ENCODE measurements around the gene DNAAF8. TPM values are rescaled to one million over a fixed set of nuclear protein-coding genes. Genes with fewer than 3 reads are reported as not detected.

DNAAF8 gene
- polyA plus RNA-seq, 3 donors = 0.04 to 0.36 TPM; not detected in 1

DNA sequence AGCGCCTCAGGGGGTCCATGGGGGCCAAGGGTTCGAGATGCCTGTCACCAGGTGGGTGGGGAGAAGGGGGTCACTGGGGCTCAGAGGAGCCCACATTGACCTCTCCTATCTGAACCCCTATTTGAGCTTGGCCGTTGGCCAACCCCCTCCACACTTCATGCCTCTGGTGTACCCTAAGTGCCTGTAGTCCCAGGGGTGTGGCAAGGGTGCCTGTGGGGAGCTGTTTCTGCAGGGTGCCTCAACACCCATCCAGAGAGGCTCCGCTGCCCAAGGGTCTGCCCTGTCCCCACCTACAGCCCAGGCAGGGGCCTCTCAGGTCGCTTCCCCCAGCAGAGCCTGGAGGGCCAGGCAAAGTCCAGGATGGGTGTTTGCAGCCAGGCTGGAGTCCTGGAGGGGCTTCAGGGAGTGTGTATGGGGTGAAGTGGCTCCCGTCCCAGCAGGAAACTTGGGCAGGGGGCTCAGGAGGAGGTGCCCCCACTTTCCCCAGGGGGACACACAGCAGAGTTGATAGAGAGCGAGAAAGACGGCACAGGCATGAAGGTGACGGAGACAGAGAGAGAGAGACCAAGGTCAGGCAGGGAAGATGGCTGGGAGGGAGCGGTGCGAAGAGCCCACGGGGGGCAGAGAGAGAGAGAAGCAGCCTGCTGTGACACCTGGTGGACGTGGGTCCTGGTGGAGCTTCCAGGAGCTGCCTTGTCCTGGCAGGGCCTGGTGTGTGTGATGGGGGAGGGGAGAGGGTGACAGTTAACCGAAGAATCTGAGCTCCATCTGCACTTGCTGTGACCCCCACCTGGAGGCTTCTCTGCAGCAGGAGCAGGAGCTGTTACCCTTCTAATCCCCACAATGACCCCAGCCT lies 53.5 kb downstream of the DNAAF8 start, which contains the start of gene SEPTIN12:
Gene SEPTIN12 (minus strand): TSS at position 719 of the 856 bp plus-strand sequence. CDS start 700 bp downstream, at position 19.
- no peak within 1 kb of the TSS for H2AFZ ChIP-seq (ENCODE audit: insufficient read depth, low read depth, low read length, poor library complexity, severe bottlenecking)
- no peak within 1 kb of the TSS for H3K4me2 ChIP-seq (replicated peaks; ENCODE audit: extremely low read depth, low read length, poor library complexity, severe bottlenecking)
- TF ChIP-seq, protein P1, sequence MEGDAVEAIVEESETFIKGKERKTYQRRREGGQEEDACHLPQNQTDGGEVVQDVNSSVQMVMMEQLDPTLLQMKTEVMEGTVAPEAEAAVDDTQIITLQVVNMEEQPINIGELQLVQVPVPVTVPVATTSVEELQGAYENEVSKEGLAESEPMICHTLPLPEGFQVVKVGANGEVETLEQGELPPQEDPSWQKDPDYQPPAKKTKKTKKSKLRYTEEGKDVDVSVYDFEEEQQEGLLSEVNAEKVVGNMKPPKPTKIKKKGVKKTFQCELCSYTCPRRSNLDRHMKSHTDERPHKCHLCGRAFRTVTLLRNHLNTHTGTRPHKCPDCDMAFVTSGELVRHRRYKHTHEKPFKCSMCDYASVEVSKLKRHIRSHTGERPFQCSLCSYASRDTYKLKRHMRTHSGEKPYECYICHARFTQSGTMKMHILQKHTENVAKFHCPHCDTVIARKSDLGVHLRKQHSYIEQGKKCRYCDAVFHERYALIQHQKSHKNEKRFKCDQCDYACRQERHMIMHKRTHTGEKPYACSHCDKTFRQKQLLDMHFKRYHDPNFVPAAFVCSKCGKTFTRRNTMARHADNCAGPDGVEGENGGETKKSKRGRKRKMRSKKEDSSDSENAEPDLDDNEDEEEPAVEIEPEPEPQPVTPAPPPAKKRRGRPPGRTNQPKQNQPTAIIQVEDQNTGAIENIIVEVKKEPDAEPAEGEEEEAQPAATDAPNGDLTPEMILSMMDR (IDR thresholded peaks at IDR 0.05) = no peak
- H3K36me3 Mint-ChIP-seq = no peaks in the 10 kb centered on the region
- H3K9me3 Mint-ChIP-seq = peaks cover 0 to 2% (median 0%) of the 10 kb centered on the region in 7 donors
- no peaks in the 10 kb centered on the region for H3K9me3 ChIP-seq (replicated peaks in 1 of 2; ENCODE audit: control insufficient read depth in 1 of 2, insufficient read depth in 1 of 2, low read length in 2 of 2)
- no peaks in the 10 kb centered on the region for H3K27me3 ChIP-seq (ENCODE audit: control insufficient read depth in 2 of 2, insufficient read depth in 2 of 2, low read length in 2 of 2)
- peaks cover 1 to 6% (median 5%) of the 10 kb centered on the region in 3 donors for H3K27me3 Mint-ChIP-seq (ENCODE audit: low read depth in 3 of 3)
- H3K4me1 Mint-ChIP-seq = peaks cover 7% of the 10 kb centered on the region
- no peak for DNase-seq
- intact Hi-C loops (cut with micrococcal nuclease) = no loop called here
- H3K27ac Mint-ChIP-seq = no peak within 1 kb of the TSS
- no peak within 1 kb of the TSS for H3K4me3 Mint-ChIP-seq
- no peaks in the 10 kb centered on the region for H3K36me3 ChIP-seq (replicated peaks in 1 of 2; ENCODE audit: control insufficient read depth in 1 of 2, insufficient read depth in 2 of 2, low read length in 2 of 2)
- H4K20me1 ChIP-seq (ENCODE audit: insufficient read depth, low read length) = no peaks in the 10 kb centered on the region
- 90% methylated on average over 8 of the region's 14 CpGs for WGBS (ENCODE audit: insufficient coverage)
- H3K27ac ChIP-seq (ENCODE audit: low read depth in 1 of 2, low read length in 2 of 2) = no peak within 1 kb of the TSS
- no peak within 1 kb of the TSS for H3K4me3 ChIP-seq (replicated peaks in 1 of 3; ENCODE audit: low read depth in 2 of 3, low read length in 3 of 3)
- H3K79me2 ChIP-seq (ENCODE audit: insufficient read depth, low read length) = no peaks in the 10 kb centered on the region
- H3K4me1 ChIP-seq (ENCODE audit: control insufficient read depth in 1 of 2, insufficient read depth in 2 of 2, low read length in 2 of 2) = peaks cover 2% of the 10 kb centered on the region in 2 donors
- H3K9ac ChIP-seq (ENCODE audit: insufficient read depth, low read length, poor library complexity, severe bottlenecking) = no peak within 1 kb of the TSS

DNA sequence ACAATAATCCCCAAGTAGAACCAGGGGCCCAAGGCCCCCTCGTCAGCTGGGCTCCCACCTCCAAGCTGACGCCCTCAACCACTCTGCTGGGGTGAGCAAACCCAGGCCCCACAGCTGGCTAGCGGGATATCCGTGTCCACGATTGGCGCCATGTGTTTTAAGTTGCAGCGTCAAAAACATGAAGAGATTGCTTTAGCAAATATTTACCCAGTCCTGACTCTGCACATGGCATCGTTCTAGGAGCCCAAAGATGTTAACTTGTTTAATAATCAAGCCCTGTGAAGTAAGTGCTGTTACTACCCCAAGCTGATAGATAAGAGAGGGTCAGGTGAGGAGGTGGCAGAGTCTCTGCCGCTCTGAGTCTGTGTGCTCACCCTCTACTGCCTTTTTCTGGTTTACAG lies 54.2 kb downstream of the DNAAF8 start:
- no peaks in the 10 kb centered on the region for H3K36me3 Mint-ChIP-seq
- Histone ChIP-seq H2AFZ (ENCODE audit: insufficient read depth, low read depth, low read length, poor library complexity, severe bottlenecking) (no peak overlapping the region), H3K79me2 (ENCODE audit: insufficient read depth, low read length) (no peaks in the 10 kb centered on the region), H3K9ac (ENCODE audit: insufficient read depth, low read length, poor library complexity, severe bottlenecking) (no peak overlapping the region), H3K4me1 (ENCODE audit: control insufficient read depth in 1 of 2, insufficient read depth in 2 of 2, low read length in 2 of 2) (no peaks in the 10 kb centered on the region), H3K36me3 (replicated peaks in 1 of 2; ENCODE audit: control insufficient read depth in 1 of 2, insufficient read depth in 2 of 2, low read length in 2 of 2) (no peaks in the 10 kb centered on the region), H3K4me2 (replicated peaks; ENCODE audit: extremely low read depth, low read length, poor library complexity, severe bottlenecking) (no peak overlapping the region), H3K27me3 (ENCODE audit: control insufficient read depth in 2 of 2, insufficient read depth in 2 of 2, low read length in 2 of 2) (no peaks in the 10 kb centered on the region), H4K20me1 (ENCODE audit: insufficient read depth, low read length) (no peaks in the 10 kb centered on the region), H3K9me3 (replicated peaks in 1 of 2; ENCODE audit: control insufficient read depth in 1 of 2, insufficient read depth in 1 of 2, low read length in 2 of 2) (no peaks in the 10 kb centered on the region), H3K4me3 (replicated peaks in 1 of 3; ENCODE audit: low read depth in 2 of 3, low read length in 3 of 3) (no peak overlapping the region), H3K27ac (ENCODE audit: low read depth in 1 of 2, low read length in 2 of 2) (no peak overlapping the region)
- H3K4me1 Mint-ChIP-seq = peaks cover 3% of the 10 kb centered on the region
- H3K9me3 Mint-ChIP-seq = peaks cover 0 to 2% (median 0%) of the 10 kb centered on the region in 7 donors
- peaks cover 1 to 7% (median 5%) of the 10 kb centered on the region in 3 donors for H3K27me3 Mint-ChIP-seq (ENCODE audit: low read depth in 3 of 3)
- intact Hi-C loops (cut with micrococcal nuclease) = no loop called here
- TF ChIP-seq, protein P1 (IDR thresholded peaks at IDR 0.05) = no peak
- no peak overlapping the region for H3K4me3 Mint-ChIP-seq
- WGBS (ENCODE audit: insufficient coverage) = 91% methylated on average over 7 of the region's 9 CpGs
- no peak for DNase-seq
- no peak overlapping the region for H3K27ac Mint-ChIP-seq
